T-helper 1 cell (primary cell): ENCODE measurements around the gene DMRTA2.
A peak's percentile ranks its signal among the peaks of the same experiment; 100 is the strongest.
"Not testable (repeated sequence)": the region's sequence is repeated elsewhere in the genome, so short reads cannot be mapped to it uniquely, and the experiment has no call there.

Source experiments
- DNase-seq, 5 donors: peaks; one replicate each; pipeline ENCODE4 v3.0.0-alpha.2; 2012 to 2020

The DMRTA2 gene

DNA sequence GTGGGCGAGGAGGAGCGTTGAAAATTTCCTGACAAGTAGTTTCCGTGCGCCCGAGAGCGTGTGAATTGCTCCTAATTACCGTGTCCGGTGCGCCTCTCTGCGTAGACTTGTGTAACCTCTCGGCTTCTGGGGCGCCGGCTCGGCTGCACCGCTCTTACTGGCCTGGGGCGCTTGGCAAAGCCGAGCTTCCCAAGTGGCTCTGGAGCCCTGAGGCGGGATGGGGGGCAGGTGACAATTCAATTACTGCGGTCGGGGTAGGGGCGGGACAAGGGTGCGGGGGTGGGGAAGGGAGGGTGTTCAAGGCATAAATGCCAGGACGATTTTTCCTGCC is 392 bp upstream of the DMRTA2 start:
- DNase-seq, result peak in 1 of 5 donors; percentile 30

DNA sequence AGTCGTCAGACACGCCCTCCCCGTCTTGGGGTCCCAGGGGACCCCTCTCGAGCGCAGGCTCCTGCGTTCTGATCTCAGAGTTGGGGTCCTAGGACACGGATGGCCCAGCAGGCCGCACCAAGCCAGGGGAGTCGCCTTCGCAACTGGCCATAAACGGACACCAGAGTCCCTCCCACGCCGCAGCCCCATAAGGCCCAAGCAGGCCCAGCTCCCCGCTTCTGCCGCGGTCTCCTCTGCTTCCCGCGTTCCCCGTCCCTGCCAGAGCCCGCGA is 633 bp downstream of the DMRTA2 start:
- DNase-seq, result no peak

DNA sequence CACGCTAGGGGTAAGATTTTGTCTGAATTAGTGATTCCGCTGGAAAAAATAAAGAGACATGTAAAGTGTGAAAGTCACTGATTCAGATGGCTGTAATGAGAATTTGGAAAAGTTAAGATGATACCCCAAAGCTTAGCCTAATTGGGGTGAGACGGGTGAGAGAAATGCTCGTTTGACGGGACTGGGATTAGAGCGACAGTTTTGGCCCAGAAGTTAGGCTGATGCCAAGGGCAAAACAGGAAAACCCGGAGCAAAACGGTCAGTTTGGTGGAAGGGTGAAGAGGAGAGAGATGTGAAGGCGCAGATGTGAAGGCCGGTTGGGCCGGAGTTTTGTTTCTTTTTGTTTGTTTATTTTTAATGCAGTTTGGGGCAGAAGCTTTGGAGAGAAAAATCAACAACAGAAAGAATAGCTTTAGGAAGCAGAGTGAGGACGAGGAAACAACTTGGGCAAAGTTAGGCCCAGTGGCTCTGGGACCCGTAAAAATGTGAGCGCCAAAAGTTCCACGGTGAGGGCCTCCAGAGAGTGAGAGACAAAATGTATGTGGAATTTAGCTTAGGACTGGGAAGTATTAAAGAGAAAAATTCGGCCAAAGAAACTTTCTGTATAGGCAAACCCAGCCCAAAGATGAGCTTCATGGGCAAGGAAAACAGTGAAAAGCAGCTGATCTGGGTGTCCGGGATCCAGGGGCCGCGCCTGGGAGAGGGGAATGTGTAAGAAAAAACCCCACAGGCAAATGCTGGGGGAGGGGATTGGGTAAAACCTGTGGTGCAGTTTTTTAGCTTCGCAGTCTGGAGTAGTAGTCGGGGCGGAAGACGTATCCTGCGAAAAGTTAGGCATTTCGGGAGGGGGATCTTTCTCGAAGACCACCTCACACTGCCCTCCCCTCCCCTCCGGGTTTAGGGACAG is 1.2 kb downstream of the DMRTA2 start:
- no peak for DNase-seq

DNA sequence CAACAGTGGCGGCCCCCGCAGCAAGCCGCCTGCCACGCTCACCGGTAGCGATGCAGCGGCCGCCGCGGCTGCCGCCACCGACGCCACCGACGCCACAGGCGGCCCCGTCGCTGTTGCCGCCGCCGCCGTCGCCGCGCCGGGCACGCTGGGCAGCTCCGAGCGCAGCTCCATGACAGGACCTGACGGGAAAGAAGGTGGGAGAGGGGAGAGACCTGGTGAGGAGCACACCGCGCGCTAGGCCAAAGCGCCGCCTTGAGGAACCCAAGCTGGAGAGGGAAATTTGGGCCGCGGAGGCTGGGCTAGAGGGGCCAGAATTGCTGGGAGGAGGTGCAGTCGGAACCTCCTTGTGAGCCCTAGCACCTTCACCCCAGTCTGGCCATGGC is 1.9 kb downstream of the DMRTA2 start:
- no peak for DNase-seq

DNA sequence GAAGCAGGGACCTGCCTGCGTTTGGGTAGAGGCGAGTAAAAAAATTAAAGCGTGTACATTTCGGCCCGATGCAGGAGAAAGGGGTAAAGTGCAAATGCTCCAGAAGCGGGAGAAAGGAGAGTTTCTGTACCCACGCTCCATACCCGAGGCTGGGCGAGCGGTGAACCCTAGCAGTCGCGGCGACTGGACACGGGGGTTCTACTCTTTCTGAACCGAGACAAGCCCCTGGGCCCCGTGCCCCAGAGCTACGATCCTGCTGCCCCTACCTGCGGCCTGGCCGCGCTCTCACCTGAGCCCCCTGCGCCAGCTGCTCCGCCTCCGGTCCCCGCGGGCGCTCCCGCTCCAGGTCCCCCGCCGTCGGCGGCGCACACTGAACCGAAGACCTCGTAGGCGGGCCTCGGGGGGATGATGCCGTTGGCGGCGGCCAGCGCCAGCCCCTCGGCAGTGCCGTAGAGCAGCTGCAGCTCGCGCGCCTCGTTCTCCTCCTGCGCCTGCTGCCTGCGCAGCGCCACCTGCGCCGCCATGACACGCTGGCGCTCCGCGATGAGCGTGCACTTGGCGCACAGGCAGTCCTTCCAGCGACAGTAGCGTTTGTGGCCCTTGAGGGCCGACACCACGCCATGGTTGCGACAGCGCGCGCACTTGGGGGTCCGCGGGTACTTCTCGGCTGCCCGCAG is 2.4 kb downstream of the DMRTA2 start:
- DNase-seq, result peak in 1 of 5 donors; percentile 18

DNA sequence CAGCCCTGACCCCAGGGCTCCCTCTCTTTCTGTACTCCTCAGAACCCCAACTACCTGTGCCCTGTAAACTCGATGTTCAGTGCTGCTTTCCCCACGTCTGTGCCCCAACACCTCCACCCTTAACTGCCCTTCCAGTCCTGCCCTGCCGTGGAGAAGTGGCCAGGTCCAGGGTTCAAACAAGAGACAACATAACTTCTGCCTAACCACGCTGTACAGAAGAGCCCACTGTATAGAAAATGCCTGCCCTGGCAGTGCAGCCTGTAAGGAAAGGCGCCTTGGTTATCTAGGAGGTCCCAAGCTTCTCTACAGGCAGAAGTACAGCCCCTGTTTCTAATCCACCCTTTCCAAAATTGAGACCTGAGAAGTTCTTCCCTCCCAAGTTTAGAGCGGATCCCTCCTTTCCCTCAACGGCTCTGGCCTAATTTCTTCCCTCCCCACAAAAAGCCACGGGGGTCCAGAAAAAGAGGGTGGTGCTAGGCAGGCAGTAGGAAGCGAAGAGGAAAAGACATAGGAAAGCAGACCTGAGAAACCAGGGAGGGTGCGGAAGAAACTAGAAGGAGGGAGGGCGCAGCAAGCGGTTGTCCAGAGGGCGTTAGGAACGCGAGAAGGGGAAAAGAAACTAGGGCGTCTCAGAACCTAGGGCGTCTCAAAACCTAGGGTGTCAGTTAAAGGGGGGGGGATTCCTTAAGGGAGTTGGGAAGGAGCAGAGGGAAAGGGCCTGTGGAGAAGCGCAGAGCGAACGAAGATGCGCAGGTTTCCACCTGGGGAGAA is 3.2 kb downstream of the DMRTA2 start:
- no peak for DNase-seq

DNA sequence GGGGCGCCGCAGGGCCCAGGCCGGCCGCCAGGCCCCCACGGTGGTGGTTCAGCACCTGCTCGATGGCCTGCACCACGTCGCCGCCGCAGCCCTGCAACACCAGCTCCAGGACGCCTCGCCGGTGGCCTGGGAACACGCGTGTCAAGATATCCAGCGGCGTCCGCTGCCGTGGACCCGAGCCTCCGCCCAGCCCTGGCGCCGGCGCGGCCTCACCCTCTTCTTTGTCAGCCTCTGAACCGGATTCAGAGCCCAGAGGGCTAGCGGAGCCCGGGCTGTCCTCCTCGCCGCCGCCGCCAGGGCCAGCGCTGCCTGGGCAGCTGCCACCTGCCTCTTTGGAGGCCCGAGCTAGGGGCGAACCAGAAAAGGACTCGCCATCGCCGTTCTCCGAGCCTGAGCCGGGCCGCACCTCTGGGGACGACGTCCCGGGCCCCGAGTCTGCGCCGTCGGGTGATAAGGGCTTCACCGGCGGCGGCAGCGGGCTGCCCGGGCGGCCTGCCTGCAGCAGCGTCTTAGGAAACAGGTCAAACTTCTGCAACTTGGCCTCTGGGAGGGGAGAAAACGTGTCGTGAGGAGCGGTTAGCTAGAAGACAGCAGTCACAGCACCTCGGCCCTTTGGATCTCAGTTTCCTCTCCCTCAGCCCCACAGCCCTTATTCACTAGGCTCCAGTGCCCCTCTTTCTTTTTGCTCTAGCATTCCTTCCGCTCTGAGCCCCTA is 3.9 kb downstream of the DMRTA2 start:
- DNase-seq, result no peak

DNA sequence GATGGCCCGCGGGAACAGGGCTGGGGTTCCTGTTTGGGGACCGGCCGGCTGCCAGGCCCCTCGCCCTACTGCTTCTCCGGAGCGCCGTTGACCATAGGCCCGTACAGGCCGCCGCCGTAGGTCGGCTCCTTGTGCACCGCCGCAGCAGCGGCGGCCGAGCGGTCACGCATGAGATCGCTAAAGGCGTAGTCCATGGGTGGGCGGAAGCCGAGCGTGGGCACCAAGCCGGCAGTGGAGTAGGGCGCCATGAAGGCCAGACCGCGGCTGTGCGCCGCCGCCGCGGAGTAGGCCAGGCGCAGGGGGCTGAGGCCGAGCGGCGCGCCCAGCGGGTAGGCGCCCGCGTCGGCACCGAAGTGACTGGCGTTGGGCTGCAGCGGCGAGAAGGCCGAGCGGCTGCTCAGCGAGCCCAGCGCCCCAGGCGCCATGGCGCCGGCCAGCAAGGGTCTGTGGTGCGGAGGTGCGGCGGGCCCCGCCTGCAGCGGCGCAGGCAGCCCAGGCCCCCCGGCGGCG is 4.6 kb downstream of the DMRTA2 start:
- DNase-seq, result no peak

DNA sequence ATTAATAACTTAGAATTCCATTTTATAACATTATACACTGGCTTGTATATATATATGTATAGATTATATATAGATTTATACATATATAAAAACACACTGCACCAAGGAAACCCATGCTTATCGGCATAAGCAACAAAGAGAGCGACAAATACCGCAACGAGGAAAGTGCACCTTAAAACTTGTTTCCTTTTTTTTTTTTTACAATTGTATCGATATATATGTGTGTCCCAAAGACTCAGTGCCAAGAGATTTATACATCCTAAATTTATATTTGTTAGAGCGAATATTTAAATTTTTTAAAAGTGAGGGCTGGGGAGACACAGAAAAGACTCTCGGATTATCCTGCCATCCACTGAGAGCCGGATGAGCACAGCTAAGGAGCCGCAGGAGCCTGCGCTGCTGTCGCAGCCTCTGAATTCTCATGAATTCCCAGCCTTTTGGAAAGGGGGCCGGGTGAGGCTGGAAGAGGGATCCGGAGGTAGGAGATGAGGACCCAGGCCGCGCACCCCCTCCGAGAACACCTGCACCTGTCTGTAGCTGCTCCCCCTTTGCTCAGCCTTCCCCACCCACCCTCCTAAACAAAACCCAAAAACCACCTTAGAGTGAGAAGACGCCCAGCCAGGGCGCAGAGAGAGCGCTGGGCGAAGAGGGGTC is 5.2 kb downstream of the DMRTA2 start:
- no peak for DNase-seq

DNA sequence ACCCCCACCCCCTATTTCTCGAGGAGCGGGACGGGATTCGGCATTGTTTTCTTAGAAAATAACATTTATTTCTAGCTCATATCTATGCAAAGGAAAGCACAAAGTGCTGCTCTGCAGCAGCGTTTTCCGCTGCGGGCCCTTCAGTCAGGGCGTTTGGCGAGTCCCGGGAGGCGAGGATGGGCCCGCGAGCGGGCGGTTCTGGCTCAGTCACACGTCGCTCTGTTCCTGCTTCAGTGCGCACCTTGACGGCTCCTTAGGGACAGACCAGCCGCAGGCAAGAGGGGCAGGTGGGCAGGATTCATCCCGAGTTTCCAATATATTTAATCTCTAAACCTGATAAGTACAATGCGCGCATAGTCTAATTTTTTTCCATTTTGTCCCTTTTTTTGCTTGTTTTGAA is 5.7 kb downstream of the DMRTA2 start:
- DNase-seq, result no peak

DNA sequence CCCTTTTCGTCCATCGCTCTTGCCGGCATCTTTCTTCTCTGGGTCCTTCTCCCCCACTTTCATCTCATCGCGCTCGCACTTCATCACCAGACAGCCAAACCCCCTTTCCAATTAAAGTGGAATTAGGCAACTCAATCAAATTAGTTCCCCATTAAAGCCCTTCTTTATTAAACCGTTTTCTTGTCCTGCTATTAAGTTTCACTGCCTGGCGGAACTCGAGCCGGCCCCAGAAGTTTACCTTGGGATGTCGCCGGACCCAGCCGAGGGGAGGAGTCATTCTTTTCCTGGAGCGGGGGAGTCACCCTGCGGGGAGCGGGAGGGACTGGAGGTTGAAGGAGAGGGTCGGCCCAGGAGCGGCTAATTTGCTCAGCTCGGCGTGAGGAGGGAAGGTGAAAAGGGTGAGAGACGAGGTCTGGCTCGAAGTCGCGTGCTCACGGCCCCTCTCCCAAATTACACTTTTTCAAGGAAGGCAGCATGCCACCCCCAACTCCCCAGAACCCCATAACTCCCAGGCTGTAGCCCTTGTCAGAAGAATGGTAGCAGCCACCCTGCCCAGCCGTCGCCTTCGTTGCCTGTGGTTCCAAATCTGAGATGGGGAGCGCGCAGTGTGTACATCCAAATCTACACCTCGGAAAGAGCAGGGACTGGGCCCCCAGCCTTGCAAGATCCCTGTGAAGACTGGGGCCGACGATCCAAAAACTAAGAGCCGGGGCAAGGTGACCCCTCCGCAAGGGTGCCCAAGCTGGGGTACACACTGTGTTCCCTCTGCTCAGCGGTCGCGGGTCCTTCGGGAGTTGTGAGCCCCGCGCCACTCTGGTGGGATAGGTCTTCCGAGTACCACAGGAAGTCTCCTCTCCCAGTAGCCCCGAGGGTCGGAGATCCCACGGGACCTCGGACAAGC is 6.4 kb downstream of the DMRTA2 start:
- no peak for DNase-seq

DNA sequence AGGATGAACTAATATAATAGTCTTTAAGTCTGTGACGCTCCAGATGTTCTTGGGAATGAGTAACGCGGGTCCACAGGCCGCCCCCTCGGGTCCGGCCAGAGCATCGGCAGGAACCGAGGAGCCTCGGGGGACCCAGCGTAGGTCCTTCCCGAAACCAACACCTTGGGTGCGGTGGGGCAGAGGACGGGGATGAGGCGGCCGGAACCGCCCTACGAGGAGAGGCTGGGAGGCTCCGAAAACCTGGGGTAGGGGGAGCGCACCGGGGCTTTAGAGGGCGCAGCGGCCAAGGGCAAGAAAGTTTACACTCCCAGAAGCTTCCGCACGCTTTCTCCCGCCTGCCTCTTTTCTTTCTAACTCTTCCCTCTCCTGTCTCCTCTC is 7.1 kb downstream of the DMRTA2 start:
- no peak for DNase-seq

DNA sequence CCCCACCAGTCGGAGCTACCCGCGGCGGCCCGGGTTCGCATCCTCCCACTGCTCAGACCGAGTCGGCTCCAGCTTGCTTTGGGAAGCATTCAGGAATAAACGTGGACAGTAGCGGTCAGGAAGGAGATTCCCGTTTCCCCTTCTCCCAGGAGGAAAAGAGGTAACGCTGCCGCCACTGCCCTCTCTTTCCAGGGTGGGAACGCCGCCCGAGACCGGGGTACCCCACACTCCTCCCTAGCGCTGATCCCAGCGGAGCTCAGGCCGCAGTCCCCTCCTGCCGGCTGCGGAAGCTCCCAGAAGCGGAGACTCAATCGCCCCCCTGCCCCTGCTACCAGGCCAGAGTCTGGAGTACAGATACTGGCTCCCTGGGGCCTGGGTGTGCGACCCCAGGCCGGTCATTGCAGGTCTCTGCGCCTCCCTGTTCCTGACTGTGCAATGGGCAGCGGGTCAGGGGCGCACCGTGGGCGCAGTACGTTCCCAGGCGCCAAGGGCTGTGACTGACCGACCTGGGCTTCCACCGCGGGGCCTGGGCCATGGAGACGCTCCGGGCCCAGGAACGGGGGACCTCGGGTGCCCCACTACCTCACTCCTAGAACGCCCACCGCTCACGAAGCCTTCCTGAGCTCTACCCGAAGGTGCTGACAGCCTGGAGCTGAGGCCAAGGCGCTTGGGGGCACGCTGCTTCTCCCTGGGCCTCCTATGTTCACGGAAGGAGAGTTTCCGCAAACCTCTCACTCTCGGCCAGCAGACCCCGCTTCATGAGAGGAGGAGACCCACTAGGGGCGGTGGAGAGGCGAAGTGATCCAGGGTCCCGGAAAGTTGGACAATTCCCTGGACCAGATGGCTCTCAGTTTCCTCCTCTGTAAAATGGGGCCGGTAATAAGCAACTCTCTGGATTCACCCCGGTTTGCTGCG is 7.8 kb downstream of the DMRTA2 start:
- no peak for DNase-seq

DNA sequence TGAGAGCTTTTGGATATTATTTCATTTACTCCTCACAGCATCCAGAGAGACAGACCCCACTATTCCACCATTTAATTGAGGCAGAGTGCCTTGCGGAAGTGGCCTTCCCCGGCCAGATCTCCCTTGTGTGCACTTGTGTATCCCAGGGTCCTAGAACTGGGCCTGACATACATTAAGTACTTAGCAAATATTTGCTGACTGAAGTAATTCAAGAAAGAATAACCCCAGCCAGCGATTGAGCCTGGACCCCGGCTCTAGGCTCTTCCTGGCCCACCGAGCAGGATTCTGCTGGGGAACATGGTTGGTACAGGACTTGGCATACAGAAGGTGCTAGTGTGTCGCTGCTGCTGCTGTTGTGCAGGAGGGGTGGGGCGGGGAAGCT is 8.4 kb downstream of the DMRTA2 start:
- DNase-seq, result no peak

DNA sequence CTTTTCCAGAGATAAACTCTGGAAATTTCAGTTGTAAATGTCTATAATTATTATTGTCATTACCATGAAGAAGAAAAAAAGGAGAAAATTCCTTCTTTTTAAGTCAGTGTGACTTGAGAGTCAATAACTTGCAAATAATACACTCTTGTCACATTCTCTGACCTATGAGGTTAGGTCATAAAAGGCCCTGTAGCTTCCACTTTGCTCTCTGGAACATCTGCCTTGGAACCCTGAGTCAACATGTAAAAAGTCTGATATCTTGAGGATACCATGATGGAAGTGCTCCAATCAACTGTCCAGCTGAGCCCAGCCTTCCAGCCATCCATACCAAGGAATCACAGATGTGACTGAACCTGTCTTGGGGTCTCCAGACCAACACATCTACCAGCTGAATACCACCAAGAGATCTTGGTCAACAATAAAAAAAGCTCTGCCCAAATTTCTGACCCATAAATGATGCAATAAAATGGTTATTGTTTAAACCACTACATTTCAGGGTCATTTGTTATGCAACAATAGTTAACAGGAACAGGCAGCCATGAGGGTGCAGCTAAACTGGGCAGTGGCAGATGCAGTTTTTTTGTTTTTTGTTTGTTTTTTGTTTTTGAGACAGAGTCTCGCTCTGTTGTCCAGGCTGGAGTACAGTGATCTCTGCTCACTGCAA is 10.3 kb downstream of the DMRTA2 start:
- no peak for DNase-seq

DNA sequence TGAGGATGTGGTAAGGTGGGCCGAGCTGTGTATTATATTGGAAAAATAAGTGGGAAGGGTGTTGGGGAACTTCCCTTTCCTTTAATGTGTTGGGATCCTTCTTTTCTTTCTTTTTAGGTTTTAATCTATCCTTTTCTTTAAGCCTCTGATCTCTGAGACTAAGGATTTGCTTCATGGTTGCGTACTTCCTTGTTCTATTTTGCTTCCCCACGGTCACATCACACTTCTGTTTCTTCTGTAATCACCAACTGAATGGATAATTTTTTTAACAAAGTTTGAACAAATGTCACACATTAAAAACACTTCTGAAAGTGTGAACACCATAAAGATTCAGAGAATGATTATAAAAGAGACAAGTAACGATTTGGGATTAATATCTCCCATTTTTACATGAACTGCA is 17.4 kb downstream of the DMRTA2 start:
- no peak for DNase-seq

DNA sequence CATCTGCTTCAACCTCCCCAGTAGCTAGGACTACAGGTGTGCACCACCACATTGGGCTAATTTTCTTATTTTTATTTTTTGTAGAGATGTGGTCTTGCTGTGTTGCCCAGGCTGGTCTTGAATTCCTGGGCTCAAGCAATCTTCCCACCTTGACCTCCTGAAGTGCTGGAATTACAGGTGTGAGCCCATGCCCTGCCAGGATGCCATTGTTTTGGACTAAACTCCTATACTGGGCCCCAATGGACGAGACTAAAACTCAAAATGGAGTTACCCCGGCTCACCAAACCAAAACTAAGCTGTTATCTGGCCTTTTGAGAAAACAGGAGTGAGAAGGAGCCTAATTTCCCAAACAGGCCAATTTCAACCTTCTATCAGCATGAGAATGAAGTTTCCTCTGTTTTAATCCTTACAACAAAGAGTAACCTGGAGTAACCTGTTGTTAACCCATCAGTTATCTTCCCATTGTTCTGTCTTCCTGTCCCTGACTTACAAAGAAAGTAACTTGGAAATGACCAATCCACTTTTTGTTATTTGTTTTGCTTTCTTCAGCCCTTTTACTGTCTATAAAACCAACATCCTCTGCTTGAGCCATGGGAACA is 29.6 kb downstream of the DMRTA2 start:
- DNase-seq, result no peak

DNA sequence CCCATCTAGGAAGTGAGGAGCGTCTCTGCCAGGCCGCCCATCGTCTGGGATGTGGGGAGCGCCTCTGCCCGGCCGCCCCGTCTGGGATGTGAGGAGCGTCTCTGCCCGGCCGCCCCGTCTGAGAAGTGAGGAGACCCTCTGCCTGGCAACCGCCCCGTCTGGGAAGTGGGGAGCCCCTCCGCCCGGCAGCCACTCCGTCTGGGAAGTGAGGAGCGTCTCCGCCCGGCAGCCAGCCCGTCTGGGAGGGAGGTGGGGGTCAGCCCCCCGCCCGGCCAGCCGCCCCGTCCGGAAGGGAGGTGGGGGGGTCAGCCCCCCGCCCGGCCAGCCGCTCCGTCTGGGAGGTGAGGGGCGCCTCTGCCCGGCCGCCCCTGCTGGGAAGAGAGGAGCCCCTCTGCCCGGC is 41.7 kb downstream of the DMRTA2 start:
- not testable (repeated sequence) for DNase-seq

DNA sequence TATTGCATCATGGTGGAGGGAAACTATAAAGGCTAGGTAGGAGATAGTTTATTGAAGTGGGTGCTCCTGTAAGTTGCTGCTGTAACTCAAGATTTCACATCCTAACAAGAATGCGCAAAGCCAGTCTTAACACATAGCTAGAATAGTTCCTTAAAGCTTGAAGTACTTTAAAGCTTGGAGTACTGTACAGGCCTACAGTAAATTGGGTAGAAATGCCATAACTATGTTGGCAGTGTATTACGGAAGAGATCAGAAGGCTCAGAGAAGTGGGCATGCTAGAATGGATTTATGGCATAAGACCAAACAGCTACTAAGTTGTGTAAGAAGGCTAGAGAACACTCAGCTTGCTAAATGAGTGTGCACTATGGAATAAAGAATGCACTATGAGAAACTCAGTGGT is 44.5 kb downstream of the DMRTA2 start:
- no peak for DNase-seq
